Measurements from ENCODE around the gene BID.

Gene BID

DNA sequence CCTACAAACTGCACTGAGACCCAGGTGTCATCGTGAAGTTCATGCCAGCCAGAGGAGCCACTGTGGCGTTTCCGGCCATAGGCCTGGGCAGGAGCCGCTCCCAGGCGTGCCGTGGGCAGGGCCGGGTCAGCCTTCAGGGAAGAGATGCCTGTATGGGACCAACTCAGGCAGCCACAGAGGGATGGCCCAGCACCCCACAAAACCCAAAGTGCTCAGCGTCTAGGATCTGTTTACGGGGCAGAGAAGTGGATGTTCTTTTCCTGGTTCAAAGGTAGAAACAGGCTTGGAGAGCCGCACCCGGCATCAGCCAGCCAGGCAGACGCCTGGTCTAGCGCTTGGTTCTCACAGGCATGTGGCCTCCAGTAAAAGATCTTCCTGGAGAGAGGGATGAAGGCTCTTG lies 8.4 kb upstream of the BID start:
- CTCF ChIA-PET, result interaction anchor here (1.2 to 5.6 kb wide), 3 partner anchors 10 to 40 kb away, joined by 4 to 72 read pairs (median 44); no protein-coding TSS in a partner anchor
- POLR2A ChIA-PET, result no interaction called here

DNA sequence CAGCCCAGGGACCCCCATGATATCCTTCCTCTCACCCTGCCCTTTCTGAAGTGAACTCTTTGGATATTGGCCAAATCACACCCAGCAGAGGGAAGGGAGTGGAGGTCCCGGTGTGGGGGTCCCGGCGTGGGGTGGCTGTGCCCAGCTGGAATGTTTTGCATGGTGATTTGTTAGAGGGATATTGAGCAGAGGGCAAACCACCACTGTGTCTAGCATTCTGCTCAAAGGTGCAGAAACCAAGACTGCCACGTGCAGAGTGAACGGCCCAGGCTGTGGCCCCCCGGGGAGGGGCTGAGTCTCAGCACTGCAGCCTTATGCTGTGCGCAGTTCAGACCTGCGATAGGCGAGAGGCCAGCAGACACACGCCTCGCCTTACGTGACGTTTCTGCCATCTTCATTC lies 7.9 kb upstream of the BID start:
- DNase-seq (ENCODE audit: extremely low spot score), result no peak
- CTCF ChIA-PET, result interaction anchor here (0.9 to 5.6 kb wide), 4 partner anchors 9 to 40 kb away, joined by 3 to 44 read pairs (median 8); no protein-coding TSS in a partner anchor
- TF ChIP-seq, protein P1, sequence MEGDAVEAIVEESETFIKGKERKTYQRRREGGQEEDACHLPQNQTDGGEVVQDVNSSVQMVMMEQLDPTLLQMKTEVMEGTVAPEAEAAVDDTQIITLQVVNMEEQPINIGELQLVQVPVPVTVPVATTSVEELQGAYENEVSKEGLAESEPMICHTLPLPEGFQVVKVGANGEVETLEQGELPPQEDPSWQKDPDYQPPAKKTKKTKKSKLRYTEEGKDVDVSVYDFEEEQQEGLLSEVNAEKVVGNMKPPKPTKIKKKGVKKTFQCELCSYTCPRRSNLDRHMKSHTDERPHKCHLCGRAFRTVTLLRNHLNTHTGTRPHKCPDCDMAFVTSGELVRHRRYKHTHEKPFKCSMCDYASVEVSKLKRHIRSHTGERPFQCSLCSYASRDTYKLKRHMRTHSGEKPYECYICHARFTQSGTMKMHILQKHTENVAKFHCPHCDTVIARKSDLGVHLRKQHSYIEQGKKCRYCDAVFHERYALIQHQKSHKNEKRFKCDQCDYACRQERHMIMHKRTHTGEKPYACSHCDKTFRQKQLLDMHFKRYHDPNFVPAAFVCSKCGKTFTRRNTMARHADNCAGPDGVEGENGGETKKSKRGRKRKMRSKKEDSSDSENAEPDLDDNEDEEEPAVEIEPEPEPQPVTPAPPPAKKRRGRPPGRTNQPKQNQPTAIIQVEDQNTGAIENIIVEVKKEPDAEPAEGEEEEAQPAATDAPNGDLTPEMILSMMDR (IDR thresholded peaks at IDR 0.05; ENCODE audit: control extremely low read depth, extremely low read depth, low read depth, missing control alignments), result no peak
- POLR2A ChIA-PET, result no interaction called here

More for the DNA sequence above, 8.4 kb upstream of the BID start:
- DNase-seq (ENCODE audit: extremely low spot score), result no peak
- TF ChIP-seq, protein P1 (IDR thresholded peaks at IDR 0.05; ENCODE audit: control extremely low read depth, extremely low read depth, low read depth, missing control alignments), result no peak

DNA sequence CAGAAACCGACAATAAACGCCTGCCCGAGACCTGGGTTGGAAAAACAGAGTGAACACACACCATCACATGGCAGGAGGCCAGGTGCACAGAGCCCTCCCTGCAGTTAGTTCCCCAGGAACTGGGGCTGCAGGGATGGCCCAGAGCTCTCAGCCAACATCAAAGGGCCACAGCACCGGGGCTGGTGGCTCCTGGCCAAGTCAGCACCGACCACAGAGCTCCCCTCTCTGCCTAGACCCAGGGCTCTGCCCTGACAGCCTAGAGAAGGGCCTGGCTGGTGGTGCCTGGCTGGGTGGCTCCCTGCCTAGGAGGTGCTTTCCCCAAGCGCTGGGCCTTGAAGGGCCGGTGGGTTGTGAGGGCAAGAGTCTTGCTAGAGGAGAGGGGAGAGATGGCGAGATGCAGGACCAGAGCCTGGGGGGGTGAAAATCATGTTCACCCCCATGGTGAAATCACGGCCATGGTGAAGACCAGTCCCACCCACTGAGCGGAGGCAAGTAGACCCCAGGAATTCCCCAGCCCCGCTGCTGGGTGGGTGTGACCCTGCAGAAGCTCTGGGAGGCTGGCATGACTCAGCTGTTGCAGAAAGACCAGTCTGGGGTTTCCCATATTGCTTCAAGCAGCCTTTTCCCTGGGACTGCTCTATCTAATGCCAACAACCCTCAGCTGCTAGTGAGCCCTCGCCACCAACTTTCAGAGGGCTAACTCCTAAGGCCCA lies 7.2 kb upstream of the BID start:
- ChIA-PET POLR2A (interaction anchor here (0.9 kb wide), 1 partner anchor 11 kb away, joined by 4 read pairs; no protein-coding TSS in a partner anchor), CTCF (interaction anchor here (0.9 to 5.6 kb wide), 6 partner anchors 8 to 223 kb away, joined by 3 to 44 read pairs (median 4); no protein-coding TSS in a partner anchor)
- TF ChIP-seq, protein P1 (IDR thresholded peaks at IDR 0.05; ENCODE audit: control extremely low read depth, extremely low read depth, low read depth, missing control alignments), result no peak
- DNase-seq (ENCODE audit: extremely low spot score), result peak; percentile 68

DNA sequence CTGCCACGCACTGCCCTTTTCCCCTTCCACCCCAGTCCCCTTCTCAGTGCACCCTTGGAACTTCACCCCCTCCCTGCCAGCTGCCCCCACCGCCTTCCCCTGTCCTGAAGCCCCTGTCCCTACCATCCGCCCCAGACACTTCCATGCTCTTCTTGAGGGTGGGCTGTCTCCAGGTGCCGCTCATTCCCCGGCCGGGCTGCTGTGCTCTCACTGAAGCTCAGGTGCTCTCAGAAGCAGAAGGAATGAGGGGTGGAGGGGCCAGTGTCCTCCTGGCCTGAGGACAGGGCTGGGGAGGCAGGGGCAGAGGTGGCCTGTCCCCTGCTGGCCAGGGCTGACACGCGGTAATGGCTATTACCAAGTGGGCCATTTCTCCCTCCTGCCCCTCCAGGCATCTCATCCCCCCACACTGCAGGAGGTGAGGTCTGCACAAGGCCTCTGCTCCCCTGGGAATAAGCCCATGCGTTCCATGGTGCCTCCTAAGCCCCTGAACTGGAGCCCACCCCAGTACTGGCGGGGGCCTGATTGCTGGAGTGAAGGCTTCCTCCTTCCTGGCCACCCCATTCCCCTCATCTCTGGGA lies 6.6 kb upstream of the BID start:
- DNase-seq (ENCODE audit: extremely low spot score), result no peak
- TF ChIP-seq, protein P1 (IDR thresholded peaks at IDR 0.05; ENCODE audit: control extremely low read depth, extremely low read depth, low read depth, missing control alignments), result no peak
- CTCF ChIA-PET, result interaction anchor here (1.0 to 5.6 kb wide), 9 partner anchors 11 to 298 kb away, joined by 3 to 44 read pairs (median 5); no protein-coding TSS in a partner anchor
- POLR2A ChIA-PET, result interaction anchor here (0.9 to 2.1 kb wide), 2 partner anchors 11 to 19 kb away, joined by 4 to 16 read pairs; no protein-coding TSS in a partner anchor

DNA sequence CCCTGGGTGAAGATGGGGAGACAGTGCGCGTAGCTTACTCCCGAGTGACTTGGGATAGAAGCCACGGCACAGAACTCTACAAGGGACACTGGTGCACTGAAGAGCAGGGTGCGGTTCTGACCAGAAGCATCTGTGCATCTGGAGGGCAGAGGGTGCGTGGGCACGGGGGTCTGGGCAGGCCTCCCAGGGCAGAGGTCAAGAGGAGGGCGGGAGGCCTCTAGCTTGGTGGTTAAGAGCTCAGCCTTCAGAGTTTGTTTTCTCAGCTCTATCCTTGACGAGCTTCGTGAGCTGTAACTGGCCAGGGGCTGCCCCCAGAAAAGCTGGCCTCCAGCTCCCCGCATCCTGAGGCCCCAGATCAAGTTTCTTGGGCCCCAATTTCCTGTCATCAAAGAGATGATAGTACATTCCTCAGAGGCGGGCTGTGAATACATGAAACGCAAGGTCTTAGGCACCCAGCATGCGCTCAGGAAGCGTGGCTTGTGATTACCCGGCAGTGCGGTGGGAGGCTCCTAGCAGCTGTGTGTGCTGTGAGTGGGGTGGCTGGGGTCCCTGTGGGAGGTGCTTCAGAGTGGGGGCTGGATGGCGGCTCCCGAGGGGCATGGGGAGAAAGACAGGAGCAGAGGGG lies 6.0 kb upstream of the BID start:
- no peak for DNase-seq (ENCODE audit: extremely low spot score)
- POLR2A ChIA-PET, result interaction anchor here (0.6 to 2.1 kb wide), 4 partner anchors 11 to 20 kb away, joined by 3 to 16 read pairs (median 3); no protein-coding TSS in a partner anchor
- CTCF ChIA-PET, result interaction anchor here (0.7 to 5.6 kb wide), 10 partner anchors 10 to 299 kb away, joined by 3 to 44 read pairs (median 4); no protein-coding TSS in a partner anchor
- TF ChIP-seq, protein P1 (IDR thresholded peaks at IDR 0.05; ENCODE audit: control extremely low read depth, extremely low read depth, low read depth, missing control alignments), result no peak

All from GM10248 (cell line).